Neural cell (in vitro differentiated cells): ENCODE results near the gene CPXM2.

Experiments used
- EZH2 ChIP-seq: fragments of 200-600, 300-800 bp; shearing (Covaris generic), sonication (generic); IDR thresholded peaks from 2 replicates; pipeline ENCODE4 v1.6.1; 2014; ENCODE audit warnings: antibody characterized with exemption, low read length, borderline replicate concordance, mild to moderate bottlenecking; ENCODE audit not compliant: insufficient read depth, poor library complexity, severe bottlenecking
- POLR2AphosphoS5 ChIP-seq: IDR thresholded peaks from 2 replicates; pipeline ENCODE4 v1.6.1; 2012
- RAD21 ChIP-seq: fragments of 450-650 bp; conservative IDR thresholded peaks from 2 replicates; pipeline ENCODE4 v1.6.1; 2014; ENCODE audit warnings: antibody characterized with exemption, mild to moderate bottlenecking, moderate library complexity
- SMC3 ChIP-seq: fragments of 450-650 bp; conservative IDR thresholded peaks from 2 replicates; pipeline ENCODE4 v1.6.1; 2014; ENCODE audit warnings: antibody characterized with exemption, mild to moderate bottlenecking, moderate library complexity; ENCODE audit not compliant: poor library complexity
- TF ChIP-seq, protein P1 (sequence below): fragments of 450-650 bp; IDR thresholded peaks from 2 replicates; pipeline ENCODE4 v1.5.1; 2014; ENCODE audit warnings: antibody characterized with exemption, mild to moderate bottlenecking, moderate library complexity; ENCODE audit not compliant: poor library complexity, severe bottlenecking
- TF ChIP-seq, protein P2 (sequence below): IDR thresholded peaks from 2 replicates; pipeline ENCODE4 v1.6.1; 2012; ENCODE audit warnings: borderline replicate concordance

DNA sequence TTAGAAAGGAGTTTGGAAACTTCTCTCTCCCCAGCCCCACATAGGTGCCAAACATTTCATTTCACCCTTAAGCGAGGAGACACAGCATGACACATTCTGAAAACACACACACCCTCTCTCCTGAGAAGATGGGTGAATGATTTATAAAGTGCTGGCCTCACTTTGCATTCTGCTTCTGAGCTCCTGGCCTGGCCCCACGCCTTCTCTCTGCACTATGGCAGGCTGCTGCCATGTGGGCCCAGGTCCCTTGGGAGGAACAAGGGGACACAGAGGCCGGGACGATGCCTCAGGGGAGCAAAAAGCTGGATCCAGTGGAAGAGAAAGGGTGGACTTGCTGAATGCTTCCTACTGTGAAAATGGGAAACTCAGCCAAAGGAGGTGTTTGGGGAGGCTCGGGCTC lies 56.0 kb downstream of the CPXM2 start:
- TF ChIP-seq, protein P1, sequence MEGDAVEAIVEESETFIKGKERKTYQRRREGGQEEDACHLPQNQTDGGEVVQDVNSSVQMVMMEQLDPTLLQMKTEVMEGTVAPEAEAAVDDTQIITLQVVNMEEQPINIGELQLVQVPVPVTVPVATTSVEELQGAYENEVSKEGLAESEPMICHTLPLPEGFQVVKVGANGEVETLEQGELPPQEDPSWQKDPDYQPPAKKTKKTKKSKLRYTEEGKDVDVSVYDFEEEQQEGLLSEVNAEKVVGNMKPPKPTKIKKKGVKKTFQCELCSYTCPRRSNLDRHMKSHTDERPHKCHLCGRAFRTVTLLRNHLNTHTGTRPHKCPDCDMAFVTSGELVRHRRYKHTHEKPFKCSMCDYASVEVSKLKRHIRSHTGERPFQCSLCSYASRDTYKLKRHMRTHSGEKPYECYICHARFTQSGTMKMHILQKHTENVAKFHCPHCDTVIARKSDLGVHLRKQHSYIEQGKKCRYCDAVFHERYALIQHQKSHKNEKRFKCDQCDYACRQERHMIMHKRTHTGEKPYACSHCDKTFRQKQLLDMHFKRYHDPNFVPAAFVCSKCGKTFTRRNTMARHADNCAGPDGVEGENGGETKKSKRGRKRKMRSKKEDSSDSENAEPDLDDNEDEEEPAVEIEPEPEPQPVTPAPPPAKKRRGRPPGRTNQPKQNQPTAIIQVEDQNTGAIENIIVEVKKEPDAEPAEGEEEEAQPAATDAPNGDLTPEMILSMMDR: no peak
- TF ChIP-seq POLR2AphosphoS5: no peak
- TF ChIP-seq, protein P2, sequence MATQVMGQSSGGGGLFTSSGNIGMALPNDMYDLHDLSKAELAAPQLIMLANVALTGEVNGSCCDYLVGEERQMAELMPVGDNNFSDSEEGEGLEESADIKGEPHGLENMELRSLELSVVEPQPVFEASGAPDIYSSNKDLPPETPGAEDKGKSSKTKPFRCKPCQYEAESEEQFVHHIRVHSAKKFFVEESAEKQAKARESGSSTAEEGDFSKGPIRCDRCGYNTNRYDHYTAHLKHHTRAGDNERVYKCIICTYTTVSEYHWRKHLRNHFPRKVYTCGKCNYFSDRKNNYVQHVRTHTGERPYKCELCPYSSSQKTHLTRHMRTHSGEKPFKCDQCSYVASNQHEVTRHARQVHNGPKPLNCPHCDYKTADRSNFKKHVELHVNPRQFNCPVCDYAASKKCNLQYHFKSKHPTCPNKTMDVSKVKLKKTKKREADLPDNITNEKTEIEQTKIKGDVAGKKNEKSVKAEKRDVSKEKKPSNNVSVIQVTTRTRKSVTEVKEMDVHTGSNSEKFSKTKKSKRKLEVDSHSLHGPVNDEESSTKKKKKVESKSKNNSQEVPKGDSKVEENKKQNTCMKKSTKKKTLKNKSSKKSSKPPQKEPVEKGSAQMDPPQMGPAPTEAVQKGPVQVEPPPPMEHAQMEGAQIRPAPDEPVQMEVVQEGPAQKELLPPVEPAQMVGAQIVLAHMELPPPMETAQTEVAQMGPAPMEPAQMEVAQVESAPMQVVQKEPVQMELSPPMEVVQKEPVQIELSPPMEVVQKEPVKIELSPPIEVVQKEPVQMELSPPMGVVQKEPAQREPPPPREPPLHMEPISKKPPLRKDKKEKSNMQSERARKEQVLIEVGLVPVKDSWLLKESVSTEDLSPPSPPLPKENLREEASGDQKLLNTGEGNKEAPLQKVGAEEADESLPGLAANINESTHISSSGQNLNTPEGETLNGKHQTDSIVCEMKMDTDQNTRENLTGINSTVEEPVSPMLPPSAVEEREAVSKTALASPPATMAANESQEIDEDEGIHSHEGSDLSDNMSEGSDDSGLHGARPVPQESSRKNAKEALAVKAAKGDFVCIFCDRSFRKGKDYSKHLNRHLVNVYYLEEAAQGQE: no peak
- TF ChIP-seq EZH2: no peak
- TF ChIP-seq SMC3: no peak
- no peak for TF ChIP-seq RAD21
